GM23248 (cell line): ENCODE data around the gene BCAR1. TPM values are rescaled to one million over a fixed set of nuclear protein-coding genes. Genes with fewer than 3 reads are reported as not detected.
A peak's percentile ranks its signal among the peaks of the same experiment; 100 is the strongest.

Source experiments
- DNase-seq: peaks from one replicate; pipeline ENCODE4 v3.0.0-alpha.2; 2015
- H2AFZ ChIP-seq: fragments of 200-600 bp; sonication (generic); 2 replicates; pipeline ENCODE4 v1.6.1; 2016; ENCODE audit warnings: antibody characterized with exemption
- H3F3A ChIP-seq: fragments of 200-600 bp; sonication (generic); 2 replicates; pipeline ENCODE4 v1.6.1; 2016; ENCODE audit warnings: mild to moderate bottlenecking, antibody characterized with exemption, mixed run types; ENCODE audit not compliant: insufficient read depth
- H3K27ac ChIP-seq: fragments of 200-600 bp; sonication (generic); 2 replicates; pipeline ENCODE4 v1.5.1; 2016; ENCODE audit warnings: mild to moderate bottlenecking
- H3K27me3 ChIP-seq: fragments of 200-600 bp; sonication (generic); replicated peaks from 2 replicates; pipeline ENCODE4 v1.6.1; 2016; ENCODE audit warnings: mild to moderate bottlenecking; ENCODE audit not compliant: insufficient read depth
- H3K36me3 ChIP-seq: fragments of 200-600 bp; sonication (generic); 2 replicates; pipeline ENCODE4 v1.6.1; 2016; ENCODE audit warnings: low read depth, mild to moderate bottlenecking
- H3K4me1 ChIP-seq: fragments of 200-600 bp; sonication (generic); 2 replicates; pipeline ENCODE4 v1.6.1; 2016; ENCODE audit warnings: mild to moderate bottlenecking; ENCODE audit not compliant: insufficient read depth
- H3K4me2 ChIP-seq: fragments of 200-600 bp; sonication (generic); one replicate; pipeline ENCODE4 v1.6.1; 2016; ENCODE audit warnings: mild to moderate bottlenecking; ENCODE audit not compliant: unreplicated experiment
- H3K4me3 ChIP-seq: fragments of 200-600 bp; sonication (generic); 2 replicates; pipeline ENCODE4 v1.5.1; 2016; ENCODE audit warnings: mild to moderate bottlenecking
- H3K79me2 ChIP-seq: fragments of 200-600 bp; sonication (generic); 2 replicates; pipeline ENCODE4 v1.6.1; 2016; ENCODE audit warnings: mild to moderate bottlenecking; ENCODE audit not compliant: insufficient read depth
- H3K9ac ChIP-seq: fragments of 200-600 bp; sonication (generic); 2 replicates; pipeline ENCODE4 v1.6.1; 2016; ENCODE audit warnings: mild to moderate bottlenecking
- H3K9me2 ChIP-seq: fragments of 200-600 bp; sonication (generic); 2 replicates; pipeline ENCODE4 v1.6.1; 2016; ENCODE audit warnings: mixed run types, mild to moderate bottlenecking, moderate library complexity; ENCODE audit not compliant: insufficient read depth
- H3K9me3 ChIP-seq: fragments of 200-600 bp; sonication (generic); one replicate; pipeline ENCODE4 v1.6.1; 2017; ENCODE audit warnings: low read depth
- H4K20me1 ChIP-seq: fragments of 200-600 bp; sonication (generic); 2 replicates; pipeline ENCODE4 v1.6.0; 2016; ENCODE audit not compliant: insufficient read depth
- EZH2 ChIP-seq: fragments of 200-600 bp; sonication (generic); IDR thresholded peaks from 2 replicates; pipeline ENCODE4 v1.6.1; 2018; ENCODE audit warnings: antibody characterized with exemption, mild to moderate bottlenecking; ENCODE audit not compliant: insufficient read depth, poor library complexity, severe bottlenecking
- EZH2phosphoT487 ChIP-seq: fragments of 200-600 bp; sonication (generic); IDR thresholded peaks from 2 replicates; pipeline ENCODE4 v1.6.1; 2018; ENCODE audit warnings: antibody characterized with exemption, moderate library complexity, mild to moderate bottlenecking, low read depth; ENCODE audit not compliant: insufficient read depth
- WGBS, 2 experiments: methylation state at CpG; one replicate each; pipeline ENCODE4 v1.1.6; 2015 to 2017; ENCODE audit warnings: low lambda C conversion rate in 2 of 2, low coverage in 1 of 2; ENCODE audit errors: missing lambda C conversion rate in 2 of 2; 5-methylcytosine and 5-hydroxymethylcytosine counted together
- in situ Hi-C: fragments of 300-500 bp; cut with MboI; formaldehyde crosslinking; loops from 2 replicates; pipeline ENCODE4 v1.15.0; 2020
- polyA plus RNA-seq: library from polyadenylated mRNA; unstranded; fragments of >200 nt; fragmentation: Nextera tagmentation; extraction: Ambion mirVana; gene quantifications from 2 replicates; pipeline ENCODE4 v1.2.1, GENCODE V29; 2016
- total RNA-seq: library from RNA; depleted of rRNA; stranded (reverse); fragments of >200 nt; shearing (Covaris generic); gene quantifications from 2 replicates; pipeline ENCODE4 v1.2.3, GENCODE V29; 2014

BCAR1 gene
- total and polyA plus RNA-seq, 2 experiments from 2014 or later, result 52.9 to 87.0 TPM

DNA sequence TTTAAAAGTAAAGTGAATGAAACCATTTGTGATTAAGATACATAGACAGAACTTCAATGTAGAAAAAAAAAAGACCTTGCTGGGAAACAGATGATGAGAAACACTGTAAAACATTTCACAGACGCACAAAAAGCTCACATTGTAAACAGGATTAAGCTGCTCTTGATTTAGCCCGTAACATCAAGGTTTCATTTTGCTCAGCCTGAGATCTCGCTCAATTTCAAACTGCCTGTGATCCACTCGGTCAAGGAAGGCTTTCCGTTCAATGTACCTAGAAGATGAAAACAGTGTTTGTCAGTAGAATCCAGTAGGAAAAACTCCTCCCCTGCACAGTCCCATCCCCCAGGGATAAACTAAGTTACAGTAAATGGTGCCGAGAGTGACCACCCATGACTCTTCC is 42.3 kb upstream of the BCAR1 start:
- H3K27ac ChIP-seq, result no peak overlapping the region
- 89 to 90% methylated on average over 6 of the region's 6 CpGs for WGBS, 2 experiments
- in situ Hi-C loops, result no loop called here

DNA sequence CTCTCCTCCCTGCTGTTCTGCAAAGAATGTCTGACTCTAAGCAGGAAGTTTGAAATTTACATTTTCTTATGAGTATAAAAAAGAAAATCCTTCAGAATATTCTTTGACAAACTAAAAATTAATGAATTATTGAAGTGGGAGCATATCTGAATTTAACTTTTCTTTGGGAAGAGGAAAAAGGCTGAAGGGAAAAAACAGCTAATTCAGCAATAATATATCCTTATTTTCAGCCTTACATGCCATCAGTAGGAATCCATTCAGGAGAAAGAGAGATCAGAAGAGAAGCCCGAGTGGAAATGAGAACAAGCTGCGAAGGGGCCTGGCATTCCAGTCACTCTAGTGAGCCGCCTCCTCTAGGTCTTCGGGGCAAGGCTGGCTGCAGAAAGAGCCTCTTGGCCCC is 41.7 kb upstream of the BCAR1 start:
- H3K27ac ChIP-seq, result no peak overlapping the region
- H3K9ac ChIP-seq, result no peak overlapping the region
- no peaks in the 10 kb centered on the region for H3F3A ChIP-seq
- no peak for DNase-seq
- no peak overlapping the region for H3K4me2 ChIP-seq
- H3K27me3 ChIP-seq, result no peaks in the 10 kb centered on the region
- H3K9me3 ChIP-seq, result no peaks in the 10 kb centered on the region
- H3K9me2 ChIP-seq, result no peaks in the 10 kb centered on the region
- no peak overlapping the region for H2AFZ ChIP-seq
- H3K4me1 ChIP-seq, result peaks cover 5% of the 10 kb centered on the region; the same call in 1 of the 2 replicates
- no peaks in the 10 kb centered on the region for H4K20me1 ChIP-seq
- in situ Hi-C loops, result no loop called here
- H3K4me3 ChIP-seq, result no peak overlapping the region
- H3K36me3 ChIP-seq, result peaks cover 15% of the 10 kb centered on the region
- H3K79me2 ChIP-seq, result no peaks in the 10 kb centered on the region
- TF ChIP-seq EZH2phosphoT487, result no peak
- no peak for TF ChIP-seq EZH2
- 80 to 93% methylated on average over 4 of the region's 4 CpGs for WGBS, 2 experiments

More for the DNA sequence above, 42.3 kb upstream of the BCAR1 start:
- Histone ChIP-seq H2AFZ (no peak overlapping the region), H3K27me3 (no peaks in the 10 kb centered on the region), H3K36me3 (peaks cover 15% of the 10 kb centered on the region), H4K20me1 (no peaks in the 10 kb centered on the region), H3K9me3 (no peaks in the 10 kb centered on the region), H3K4me1 (no peaks in the 10 kb centered on the region), H3K9me2 (no peaks in the 10 kb centered on the region), H3K4me3 (no peak overlapping the region), H3K79me2 (no peaks in the 10 kb centered on the region), H3K9ac (no peak overlapping the region), H3F3A (no peaks in the 10 kb centered on the region), H3K4me2 (no peak overlapping the region)
- no peak for TF ChIP-seq EZH2phosphoT487
- DNase-seq, result no peak

DNA sequence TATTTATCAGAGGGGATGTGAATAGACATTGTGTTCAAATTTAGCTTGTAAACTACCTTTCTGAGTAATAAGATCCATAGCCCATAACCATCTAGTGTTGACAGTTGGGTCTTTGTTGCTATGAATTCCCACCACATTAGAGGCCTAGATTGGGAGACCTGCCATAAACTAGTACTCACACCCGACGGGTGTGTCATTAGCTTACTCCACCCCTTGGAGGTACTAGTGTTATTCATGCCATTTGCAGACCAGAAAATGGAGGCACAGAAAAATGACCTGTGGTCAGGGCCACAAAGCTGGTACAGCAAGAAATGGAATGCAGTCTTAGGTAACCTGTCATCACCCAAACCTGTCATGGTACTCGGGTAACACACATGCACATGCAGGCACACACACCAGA is 41.3 kb upstream of the BCAR1 start:
- Histone ChIP-seq H3K27ac (no peak overlapping the region), H3K9me2 (no peaks in the 10 kb centered on the region), H3K79me2 (no peaks in the 10 kb centered on the region), H3K4me2 (no peak overlapping the region), H2AFZ (no peak overlapping the region), H3K4me3 (no peak overlapping the region), H3K9ac (no peak overlapping the region), H4K20me1 (no peaks in the 10 kb centered on the region), H3K36me3 (peaks cover 15% of the 10 kb centered on the region), H3K9me3 (no peaks in the 10 kb centered on the region), H3K4me1 (peaks cover 10% of the 10 kb centered on the region; the same call in 1 of the 2 replicates), H3F3A (no peaks in the 10 kb centered on the region), H3K27me3 (no peaks in the 10 kb centered on the region)
- DNase-seq, result peak; percentile 29
- 65 to 73% methylated on average over 3 of the region's 3 CpGs for WGBS, 2 experiments
- TF ChIP-seq EZH2, result no peak
- in situ Hi-C loops, result no loop called here

DNA sequence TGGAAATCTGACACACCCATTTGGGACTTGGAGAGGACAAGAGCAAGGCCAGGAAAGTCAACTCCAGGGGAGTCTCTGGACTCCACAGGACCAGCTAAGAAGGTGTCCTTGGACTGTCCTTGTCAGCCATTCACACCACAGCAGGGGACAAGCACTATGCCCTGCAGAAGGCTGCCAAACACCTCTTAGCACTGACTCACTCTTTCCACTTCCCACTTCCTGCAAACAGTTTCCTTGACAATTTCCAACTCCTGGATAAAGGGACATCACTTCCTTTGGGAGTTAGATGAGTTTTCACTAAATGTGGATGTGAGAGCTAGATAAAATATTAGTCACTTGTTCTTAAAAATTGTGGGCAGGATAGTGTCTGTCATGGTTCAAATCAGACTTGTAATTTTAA is 37.8 kb upstream of the BCAR1 start:
- Histone ChIP-seq H3K4me1 (peaks cover 11% of the 10 kb centered on the region; the same call in 1 of the 2 replicates), H3F3A (no peaks in the 10 kb centered on the region), H3K9me3 (no peaks in the 10 kb centered on the region), H2AFZ (no peak overlapping the region), H3K4me2 (no peak overlapping the region), H3K4me3 (no peak overlapping the region), H3K36me3 (peaks cover 12% of the 10 kb centered on the region), H3K27me3 (no peaks in the 10 kb centered on the region), H3K9ac (no peak overlapping the region), H3K79me2 (no peaks in the 10 kb centered on the region), H3K27ac (no peak overlapping the region), H3K9me2 (no peaks in the 10 kb centered on the region), H4K20me1 (no peaks in the 10 kb centered on the region)
- in situ Hi-C loops, result no loop called here
- no peak for TF ChIP-seq EZH2phosphoT487
- no peak for TF ChIP-seq EZH2
- DNase-seq, result peak; percentile 72

DNA sequence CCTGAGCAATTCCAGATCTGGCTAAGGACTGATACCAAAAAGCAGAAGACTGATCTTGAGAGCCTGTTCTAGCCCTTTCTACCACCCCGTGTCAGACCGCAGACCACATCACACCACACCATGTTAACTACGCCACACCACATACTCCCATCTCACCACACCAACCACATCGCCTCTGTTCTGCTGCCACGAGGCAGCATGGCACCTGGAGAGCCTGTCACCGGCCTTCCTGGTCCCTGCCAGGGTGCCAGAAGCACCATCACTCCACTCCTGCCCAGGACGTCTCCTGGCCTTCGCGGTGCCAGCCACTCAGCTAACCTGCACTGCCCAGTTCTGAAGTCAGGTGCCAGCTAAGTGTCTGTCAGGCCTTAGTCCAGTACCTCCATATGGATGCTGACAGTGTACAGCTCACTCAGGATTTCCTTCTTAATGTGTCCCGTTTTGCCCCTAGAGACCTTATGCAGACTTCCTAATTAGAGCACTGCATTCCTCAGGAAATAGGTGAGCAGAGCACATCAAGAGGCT is 37.2 kb upstream of the BCAR1 start:
- Histone ChIP-seq H2AFZ (no peak overlapping the region), H3K4me1 (peaks cover 11% of the 10 kb centered on the region; the same call in 1 of the 2 replicates), H3K4me2 (no peak overlapping the region), H3K9me2 (no peaks in the 10 kb centered on the region), H3K79me2 (no peaks in the 10 kb centered on the region), H3K36me3 (peaks cover 9% of the 10 kb centered on the region), H3K4me3 (no peak overlapping the region), H3F3A (no peaks in the 10 kb centered on the region), H4K20me1 (no peaks in the 10 kb centered on the region), H3K9ac (no peak overlapping the region), H3K27ac (no peak overlapping the region), H3K27me3 (no peaks in the 10 kb centered on the region), H3K9me3 (no peaks in the 10 kb centered on the region)
- no peak for DNase-seq
- in situ Hi-C loops, result no loop called here
- WGBS, 2 experiments, result 95 to 96% methylated on average over 10 of the region's 10 CpGs
- TF ChIP-seq EZH2, result no peak
